OCI-LY7 (cell line): ENCODE results near the gene OR1N1.

Source experiments
- EZH2phosphoT487 ChIP-seq: fragments of 200-600 bp; sonication (generic); IDR thresholded peaks from 2 replicates; pipeline ENCODE4 v1.6.1; 2018; ENCODE audit warnings: low read depth, borderline replicate concordance, mild to moderate bottlenecking, mixed run types, antibody characterized with exemption, low read length, moderate library complexity, mixed read lengths
- TF ChIP-seq, protein P1 (sequence below): fragments of 200-600 bp; sonication (generic); conservative IDR thresholded peaks from 2 replicates; pipeline ENCODE4 v1.5.1; 2014; ENCODE audit warnings: mild to moderate bottlenecking, antibody characterized with exemption, low read length, moderate library complexity, mixed read lengths

DNA sequence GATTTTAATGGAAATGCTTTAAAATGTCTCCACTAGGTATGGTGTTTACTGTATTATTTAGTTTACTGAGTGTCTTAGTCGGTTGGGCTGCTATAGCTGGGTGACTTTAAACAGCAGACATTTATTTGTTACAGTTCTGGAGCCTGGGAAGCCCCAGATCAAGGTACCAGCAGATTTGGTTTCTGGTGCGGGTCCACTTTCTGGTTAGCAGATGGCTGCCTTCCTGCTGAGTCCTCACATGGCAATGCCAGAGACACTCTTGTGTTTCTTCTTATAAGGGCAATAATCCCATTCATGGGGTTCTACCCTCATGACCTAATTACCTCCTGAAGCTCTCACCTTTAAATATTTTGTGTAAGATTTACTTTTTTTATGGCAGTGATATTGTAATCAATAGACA lies 8.9 kb downstream of the OR1N1 start:
- TF ChIP-seq, protein P1, sequence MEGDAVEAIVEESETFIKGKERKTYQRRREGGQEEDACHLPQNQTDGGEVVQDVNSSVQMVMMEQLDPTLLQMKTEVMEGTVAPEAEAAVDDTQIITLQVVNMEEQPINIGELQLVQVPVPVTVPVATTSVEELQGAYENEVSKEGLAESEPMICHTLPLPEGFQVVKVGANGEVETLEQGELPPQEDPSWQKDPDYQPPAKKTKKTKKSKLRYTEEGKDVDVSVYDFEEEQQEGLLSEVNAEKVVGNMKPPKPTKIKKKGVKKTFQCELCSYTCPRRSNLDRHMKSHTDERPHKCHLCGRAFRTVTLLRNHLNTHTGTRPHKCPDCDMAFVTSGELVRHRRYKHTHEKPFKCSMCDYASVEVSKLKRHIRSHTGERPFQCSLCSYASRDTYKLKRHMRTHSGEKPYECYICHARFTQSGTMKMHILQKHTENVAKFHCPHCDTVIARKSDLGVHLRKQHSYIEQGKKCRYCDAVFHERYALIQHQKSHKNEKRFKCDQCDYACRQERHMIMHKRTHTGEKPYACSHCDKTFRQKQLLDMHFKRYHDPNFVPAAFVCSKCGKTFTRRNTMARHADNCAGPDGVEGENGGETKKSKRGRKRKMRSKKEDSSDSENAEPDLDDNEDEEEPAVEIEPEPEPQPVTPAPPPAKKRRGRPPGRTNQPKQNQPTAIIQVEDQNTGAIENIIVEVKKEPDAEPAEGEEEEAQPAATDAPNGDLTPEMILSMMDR: no peak
- TF ChIP-seq EZH2phosphoT487: no peak
